SH-SY5Y (cell line): ENCODE measurements around the gene KLC1.

Experiments
- GATA2 ChIP-seq: IDR thresholded peaks from 2 replicates; pipeline ENCODE4 v1.6.1; 2011; ENCODE audit warnings: mild to moderate bottlenecking, low read depth, low read length
- GATA3 ChIP-seq: IDR thresholded peaks from 2 replicates; pipeline ENCODE4 v1.6.1; 2011; ENCODE audit warnings: low read depth, mild to moderate bottlenecking, low read length, moderate library complexity

KLC1 gene

DNA sequence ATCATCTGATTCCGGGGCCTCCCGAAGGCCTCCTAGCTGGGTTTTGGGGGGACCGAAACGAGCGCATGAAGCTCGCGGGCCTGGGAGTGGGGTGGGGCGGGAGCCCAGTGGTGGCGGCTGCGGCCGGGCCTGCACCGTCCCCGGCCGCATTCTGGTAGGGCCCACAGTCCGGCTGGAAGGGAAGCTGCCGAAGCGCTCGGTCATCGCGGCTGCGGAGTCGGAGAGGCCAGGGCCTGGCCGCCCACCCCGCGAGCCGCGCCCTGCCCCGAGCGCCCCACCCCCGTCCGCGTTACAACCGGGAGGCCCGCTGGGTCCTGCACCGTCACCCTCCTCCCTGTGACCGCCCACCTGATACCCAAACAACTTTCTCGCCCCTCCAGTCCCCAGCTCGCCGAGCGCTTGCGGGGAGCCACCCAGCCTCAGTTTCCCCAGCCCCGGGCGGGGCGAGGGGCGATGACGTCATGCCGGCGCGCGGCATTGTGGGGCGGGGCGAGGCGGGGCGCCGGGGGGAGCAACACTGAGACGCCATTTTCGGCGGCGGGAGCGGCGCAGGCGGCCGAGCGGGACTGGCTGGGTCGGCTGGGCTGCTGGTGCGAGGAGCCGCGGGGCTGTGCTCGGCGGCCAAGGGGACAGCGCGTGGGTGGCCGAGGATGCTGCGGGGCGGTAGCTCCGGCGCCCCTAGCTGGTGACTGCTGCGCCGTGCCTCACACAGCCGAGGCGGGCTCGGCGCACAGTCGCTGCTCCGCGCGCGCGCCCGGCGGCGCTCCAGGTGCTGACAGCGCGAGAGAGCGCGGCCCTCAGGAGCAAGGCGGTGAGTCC lies at the start of gene KLC1:
Gene KLC1, plus strand, starts transcription at position 528 of the 819 bp plus-strand sequence. CDS start 25,354 bp downstream, outside the sequence.
- TF ChIP-seq GATA2 (no peak), GATA3 (no peak)

DNA sequence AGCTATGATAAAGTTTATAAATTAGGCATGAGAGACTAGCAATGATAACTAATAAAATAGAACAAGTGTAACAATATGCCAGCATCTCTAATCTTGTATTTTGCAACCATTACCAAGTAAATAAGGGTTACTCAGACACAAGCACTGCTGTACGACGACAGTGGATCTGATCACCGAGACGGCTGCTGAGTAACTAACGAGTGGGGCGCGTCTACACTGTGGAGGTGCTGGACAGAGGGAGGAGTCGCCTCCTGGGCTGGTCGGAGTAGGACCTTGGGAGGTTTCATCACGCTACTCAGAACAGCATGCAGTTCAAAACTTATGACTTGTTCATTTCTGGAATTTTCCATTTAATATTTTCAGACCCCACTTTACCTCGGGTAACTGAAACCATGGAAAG lies 47.8 kb upstream of the KLC1 start:
- no peak for TF ChIP-seq GATA2
- no peak for TF ChIP-seq GATA3

DNA sequence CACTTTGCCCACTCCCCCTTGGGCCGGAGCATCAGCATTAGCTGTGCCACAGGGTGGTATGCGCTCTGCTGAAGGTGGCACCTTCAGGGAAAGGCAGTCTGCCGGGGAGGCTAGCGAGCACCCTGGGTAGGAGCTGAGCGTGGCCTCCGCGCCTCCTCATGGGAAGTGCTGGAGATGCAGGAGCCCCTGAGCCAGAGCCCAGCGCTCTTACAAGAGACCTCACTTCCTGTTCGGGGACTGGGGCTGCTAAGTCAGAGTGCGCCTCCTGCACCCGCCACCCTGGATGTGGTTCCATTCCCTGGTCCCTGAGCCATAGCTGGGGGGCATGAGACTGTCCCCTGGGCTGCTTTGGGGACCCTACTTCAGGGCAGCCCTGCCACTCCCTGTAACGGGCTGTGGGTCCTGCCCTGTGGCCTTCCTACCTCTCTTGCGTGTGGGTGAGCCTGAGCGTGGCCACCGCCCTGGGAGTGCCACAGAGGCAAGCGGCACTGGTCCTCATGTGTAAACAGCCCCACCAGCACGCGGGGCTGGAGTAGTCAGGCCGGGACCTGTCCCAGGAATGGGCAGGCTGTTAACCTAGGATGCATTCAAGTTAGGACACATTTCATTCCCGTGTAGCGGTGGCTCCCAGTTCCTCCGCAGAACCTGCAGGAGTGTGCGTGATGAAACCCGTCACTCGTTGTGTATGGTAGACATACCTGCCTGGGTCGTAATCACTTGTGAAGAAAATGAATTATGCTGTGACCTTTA lies 46.9 kb upstream of the KLC1 start:
- TF ChIP-seq GATA3 (no peak), GATA2 (no peak)

DNA sequence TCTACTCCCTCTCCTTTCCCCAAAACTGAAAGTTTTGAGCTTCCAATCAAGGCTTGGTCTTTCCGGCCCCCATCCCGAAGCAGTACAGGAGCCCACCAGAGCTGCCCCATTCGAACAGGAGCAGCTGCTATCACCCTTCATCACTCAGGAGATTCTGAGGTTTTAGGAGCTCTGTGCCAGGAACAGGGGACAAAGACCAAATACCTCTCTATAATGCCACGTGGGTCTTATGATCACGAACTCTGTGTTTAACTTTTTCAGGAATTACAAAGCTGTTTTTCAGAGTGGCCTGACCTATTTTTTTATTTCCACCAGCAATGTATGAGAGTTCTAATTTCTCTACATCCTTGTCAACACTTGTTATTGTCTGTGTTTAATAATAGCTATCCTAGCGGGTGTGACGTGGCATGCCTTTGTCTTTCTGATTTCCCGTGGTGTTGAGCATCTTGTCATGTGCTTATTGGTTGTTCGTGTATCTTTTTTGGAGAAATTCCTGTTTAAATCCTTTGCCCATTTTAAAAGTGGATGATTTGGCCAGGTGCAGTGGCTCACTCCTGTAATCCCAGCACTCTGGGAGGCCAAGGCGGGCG lies 44.6 kb upstream of the KLC1 start:
- TF ChIP-seq GATA3 (no peak), GATA2 (no peak)

DNA sequence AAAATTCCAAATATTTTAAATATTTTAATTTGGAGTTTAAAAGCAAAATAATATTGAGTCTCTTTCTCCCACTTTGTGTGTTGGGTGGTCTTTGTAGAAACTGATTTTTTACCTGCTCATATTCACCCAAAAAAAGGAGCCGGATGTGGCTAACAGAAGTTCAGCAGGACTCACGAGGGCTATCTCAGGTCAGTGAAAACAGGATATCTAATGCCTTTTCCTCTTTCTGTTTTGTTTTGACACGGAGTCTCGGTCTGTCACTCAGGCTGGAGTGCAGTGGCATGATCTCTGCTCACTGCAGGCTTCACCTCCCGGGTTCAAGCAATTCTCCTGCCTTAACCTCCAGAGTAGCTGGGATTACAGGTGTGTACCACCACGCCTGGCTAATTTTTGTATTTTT lies 35.4 kb upstream of the KLC1 start:
- TF ChIP-seq GATA3 (no peak), GATA2 (no peak)

DNA sequence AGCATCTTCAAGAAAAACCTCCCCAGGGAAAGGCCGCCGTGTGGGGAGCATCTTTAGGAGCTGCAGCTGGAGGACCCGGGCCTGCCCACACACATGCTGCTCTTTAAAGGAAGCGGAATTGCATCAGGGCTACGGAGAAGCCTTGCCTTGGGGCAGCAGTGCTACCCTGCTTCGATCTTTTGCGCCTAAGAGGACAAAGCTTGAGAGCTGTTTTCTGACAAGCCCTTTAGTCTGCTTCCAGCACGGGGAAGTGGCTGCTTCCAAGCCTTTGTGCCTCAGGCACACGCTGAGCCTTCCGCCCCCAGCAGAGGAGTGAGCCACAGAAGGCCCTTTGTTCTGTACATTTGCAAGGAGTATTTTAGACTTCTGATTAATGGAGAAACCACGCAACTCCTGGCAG lies 34.7 kb upstream of the KLC1 start:
- TF ChIP-seq GATA3 (no peak), GATA2 (no peak)

DNA sequence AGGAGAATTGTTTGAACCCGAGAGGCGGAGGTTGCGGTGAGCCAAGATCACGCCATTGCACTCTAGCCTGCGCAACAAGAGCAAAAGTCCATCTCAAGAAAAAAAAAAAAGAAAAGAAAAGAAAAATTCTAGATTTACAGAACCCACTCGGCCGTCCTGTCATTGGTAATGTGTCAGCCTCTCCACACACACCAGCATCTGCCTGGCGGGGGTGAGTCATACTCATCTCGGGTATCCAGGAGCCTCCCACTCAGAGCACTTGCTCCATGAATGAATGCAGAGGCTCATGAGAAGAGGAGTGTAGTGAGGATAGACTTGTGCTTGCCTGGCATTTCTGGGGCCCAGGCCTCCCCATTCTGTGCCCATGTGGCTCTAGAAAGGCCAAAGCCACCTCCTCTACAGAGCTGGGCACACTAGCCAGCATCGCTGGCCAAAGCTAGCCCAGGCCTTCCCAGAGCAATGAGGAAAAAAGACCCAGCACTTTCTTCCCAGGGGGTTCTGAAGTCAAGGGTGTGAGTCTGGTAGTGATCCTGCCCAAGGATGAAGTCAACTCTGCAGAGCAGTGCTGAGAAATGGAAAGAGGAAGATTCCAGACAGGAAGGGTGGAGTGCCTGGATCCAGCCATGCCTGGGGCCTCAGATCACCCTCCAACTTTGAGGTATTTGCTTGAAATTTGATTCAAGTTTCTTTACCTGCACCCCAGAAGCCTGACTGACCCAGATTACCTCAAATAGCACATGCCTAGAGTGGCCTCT lies 31.2 kb upstream of the KLC1 start:
- TF ChIP-seq GATA3 (no peak), GATA2 (no peak)

DNA sequence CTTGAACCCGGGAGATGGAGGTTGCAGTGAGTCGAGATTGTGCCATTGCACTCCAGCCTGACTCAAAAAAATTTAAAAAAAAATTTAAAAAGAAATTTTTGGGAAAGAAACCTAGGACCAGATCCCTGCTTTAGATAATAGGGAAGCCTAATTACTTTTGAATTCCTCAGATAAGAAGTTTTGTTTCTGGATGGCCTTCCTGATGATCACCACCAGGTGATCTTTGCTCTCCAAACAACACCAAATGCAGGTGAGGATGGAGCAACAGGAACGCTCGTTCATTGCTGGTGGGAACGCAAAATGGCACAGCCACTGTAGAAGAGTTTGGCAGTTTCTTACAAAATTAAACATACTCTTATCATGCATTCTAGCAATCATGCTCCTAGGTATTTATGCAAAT lies 28.5 kb upstream of the KLC1 start:
- TF ChIP-seq GATA2 (no peak), GATA3 (no peak)

DNA sequence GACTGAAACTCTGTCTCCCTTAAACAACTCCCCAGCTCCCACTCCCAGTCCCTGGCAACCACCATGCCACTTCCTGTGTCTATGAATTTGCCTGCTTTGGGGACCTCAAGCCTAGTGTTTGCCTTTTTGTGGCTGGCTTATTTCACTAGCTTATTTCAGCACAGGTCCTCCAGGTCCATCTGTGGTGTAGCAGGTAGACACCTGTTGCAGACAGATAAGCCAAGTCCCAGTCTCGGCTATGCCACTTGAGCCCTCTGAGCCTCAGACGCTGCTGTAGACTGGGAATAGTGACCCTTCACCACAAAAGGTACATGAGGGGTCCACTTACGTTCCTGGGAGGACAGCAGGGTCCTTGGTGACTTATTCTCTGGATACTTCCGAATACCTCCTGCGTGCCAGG lies 24.4 kb upstream of the KLC1 start:
- TF ChIP-seq GATA3 (no peak), GATA2 (no peak)

DNA sequence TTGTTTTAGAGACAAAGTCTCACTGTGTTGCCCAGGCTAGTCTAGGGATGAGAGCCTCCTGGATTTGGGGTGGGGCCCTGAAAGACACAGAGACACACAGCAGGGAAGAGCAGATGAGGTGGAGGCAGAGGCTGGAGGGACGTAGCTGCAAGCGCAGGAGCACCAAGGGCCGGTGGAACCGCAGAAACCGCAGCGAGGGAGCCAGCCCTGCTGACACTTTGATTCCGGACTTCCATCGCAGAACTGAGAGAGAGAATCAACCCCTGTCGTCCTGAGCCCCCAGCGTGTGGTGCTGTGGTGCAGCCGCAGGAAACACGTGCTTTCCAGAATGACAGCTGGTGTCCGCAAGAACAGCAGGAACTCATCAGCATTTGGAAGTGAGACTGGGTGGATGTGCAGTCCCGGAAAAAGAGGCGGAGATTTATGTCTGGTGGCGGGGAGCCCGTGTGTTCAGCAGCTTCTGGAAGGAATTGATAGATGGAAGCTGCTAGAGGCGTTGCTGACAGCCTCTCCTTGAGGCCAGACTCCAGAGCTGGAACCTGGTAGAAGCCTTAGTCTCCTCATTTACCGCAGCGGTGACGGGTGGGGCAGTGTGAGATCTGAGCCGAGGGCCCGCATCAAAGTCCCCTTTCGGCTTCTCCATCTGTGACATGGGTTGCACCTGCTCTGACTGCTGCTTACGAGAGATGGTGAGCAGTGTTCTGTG lies 21.9 kb upstream of the KLC1 start:
- TF ChIP-seq GATA2 = no peak
- no peak for TF ChIP-seq GATA3

DNA sequence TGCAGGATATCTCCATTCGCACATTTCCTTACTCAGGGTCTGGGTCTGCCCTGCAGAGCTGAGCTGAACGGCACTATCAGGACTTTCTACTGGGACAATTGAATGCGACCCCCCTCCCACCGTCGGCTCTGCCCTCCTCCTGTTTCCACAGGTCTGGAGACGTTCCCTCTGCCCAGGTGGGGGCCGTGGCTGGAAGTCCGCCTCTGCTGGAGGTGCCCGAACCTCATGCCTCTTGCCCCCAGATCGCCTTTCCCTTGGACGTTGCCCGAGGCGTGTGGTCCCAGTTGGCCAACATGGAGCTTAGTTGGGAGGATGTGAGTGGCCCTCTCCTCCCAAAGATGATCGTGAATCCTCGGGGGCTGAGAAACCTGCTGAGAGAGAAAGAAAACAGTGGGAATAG lies 21.2 kb upstream of the KLC1 start:
- TF ChIP-seq GATA2 (no peak), GATA3 (no peak)

DNA sequence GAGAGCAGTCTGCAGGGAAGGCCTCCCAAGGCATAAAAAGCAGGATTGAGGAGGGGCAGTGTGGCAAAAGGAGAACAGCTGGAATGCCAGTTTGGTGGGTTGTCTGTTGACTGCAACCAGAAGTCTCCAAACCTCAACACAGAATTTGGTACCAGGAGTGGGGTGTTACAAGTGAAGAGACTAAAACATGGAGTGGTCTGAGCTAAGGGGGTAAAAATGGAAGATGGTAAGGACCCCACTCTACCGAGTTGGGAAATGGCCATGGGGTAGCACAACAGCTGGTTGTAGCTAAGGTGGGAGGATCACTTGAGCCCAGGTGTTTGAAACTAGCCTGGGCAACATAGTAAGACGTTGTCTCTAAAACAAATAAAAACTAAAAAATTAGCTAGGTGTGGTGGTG lies 17.8 kb upstream of the KLC1 start:
- TF ChIP-seq GATA2 = no peak
- TF ChIP-seq GATA3 = no peak

DNA sequence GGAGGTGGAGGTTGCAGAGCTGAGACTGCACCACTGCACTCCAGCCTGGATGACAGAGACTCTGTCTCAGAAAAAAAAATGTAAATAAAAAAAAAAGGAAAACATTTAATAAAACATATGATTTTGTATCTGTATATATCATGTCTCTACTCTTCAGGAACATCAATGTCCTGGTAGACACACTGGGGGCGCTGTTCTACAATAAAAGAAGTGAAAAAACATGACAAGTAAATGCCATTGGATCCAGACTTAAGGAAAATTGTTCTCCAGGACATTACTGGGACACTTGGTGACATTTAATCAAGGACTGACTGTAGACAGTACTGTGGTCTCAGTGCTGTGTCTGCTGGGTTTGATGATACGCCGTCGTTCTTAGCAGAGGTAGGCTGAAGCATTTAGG lies 15.5 kb upstream of the KLC1 start:
- TF ChIP-seq GATA2 = no peak
